ACC112 (cell line): ENCODE data around the gene MTHFD2.
"Not testable (repeated sequence)": the region's sequence is repeated elsewhere in the genome, so short reads cannot be mapped to it uniquely, and the experiment has no call there.

Experiments
- H2AFZ ChIP-seq: fragments of 200-600 bp; sonication (generic); one replicate; pipeline ENCODE4 v1.6.0; 2017; ENCODE audit warnings: antibody characterized with exemption, low read length; ENCODE audit not compliant: unreplicated experiment
- H3K27ac ChIP-seq: fragments of 200-600 bp; sonication (generic); 2 replicates; pipeline ENCODE4 v1.5.1; 2014; ENCODE audit warnings: low read depth, mild to moderate bottlenecking, antibody characterized with exemption, low read length, moderate library complexity
- H3K27me3 ChIP-seq: fragments of 200-600 bp; sonication (generic); 2 replicates; pipeline ENCODE4 v1.6.1; 2014; ENCODE audit warnings: mild to moderate bottlenecking, antibody characterized with exemption, low read length, moderate library complexity, mixed read lengths; ENCODE audit not compliant: insufficient read depth
- H3K36me3 ChIP-seq: fragments of 200-600 bp; sonication (generic); 2 replicates; pipeline ENCODE4 v1.6.1; 2016; ENCODE audit warnings: mild to moderate bottlenecking, antibody characterized with exemption, low read length, moderate library complexity, mixed read lengths; ENCODE audit not compliant: insufficient read depth
- H3K4me1 ChIP-seq: fragments of 200-600 bp; sonication (generic); one replicate; pipeline ENCODE4 v1.6.1; 2016; ENCODE audit warnings: low read length, mixed read lengths; ENCODE audit not compliant: insufficient read depth, unreplicated experiment, control insufficient read depth
- H3K4me3 ChIP-seq: fragments of 200-600 bp; sonication (generic); 2 replicates; pipeline ENCODE4 v1.5.1; 2014; ENCODE audit warnings: mild to moderate bottlenecking, low read depth, low read length
- H3K79me2 ChIP-seq: fragments of 200-600 bp; sonication (generic); one replicate; pipeline ENCODE4 v1.6.0; 2016; ENCODE audit warnings: low read length; ENCODE audit not compliant: control insufficient read depth, unreplicated experiment, insufficient read depth

MTHFD2 gene

DNA sequence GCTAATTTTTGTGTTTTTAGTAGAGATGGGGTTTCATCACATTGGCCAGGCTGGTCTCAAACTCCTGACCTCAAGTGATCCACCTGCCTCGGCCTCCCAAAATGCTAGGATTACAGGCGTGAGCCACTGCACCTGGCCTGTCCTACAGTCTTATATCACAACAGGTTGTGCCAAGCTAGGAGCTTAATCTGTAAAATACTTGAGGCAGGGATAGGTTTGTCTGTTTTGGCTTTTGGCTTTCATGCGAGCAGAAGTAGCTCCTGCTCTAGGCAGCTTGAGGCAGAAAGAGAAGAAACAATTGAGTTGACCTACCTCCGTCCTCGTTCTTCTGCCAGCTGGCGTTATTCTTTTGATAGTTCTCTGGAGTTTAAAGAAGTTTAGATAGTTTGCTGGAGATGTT is 17.4 kb downstream of the MTHFD2 start:
- H3K79me2 ChIP-seq, H3K4me1 ChIP-seq, H3K27ac ChIP-seq, H3K4me3 ChIP-seq, H3K27me3 ChIP-seq, H2AFZ ChIP-seq: not testable (repeated sequence)
- H3K36me3 ChIP-seq: peaks cover 38% of the 10 kb centered on the region

DNA sequence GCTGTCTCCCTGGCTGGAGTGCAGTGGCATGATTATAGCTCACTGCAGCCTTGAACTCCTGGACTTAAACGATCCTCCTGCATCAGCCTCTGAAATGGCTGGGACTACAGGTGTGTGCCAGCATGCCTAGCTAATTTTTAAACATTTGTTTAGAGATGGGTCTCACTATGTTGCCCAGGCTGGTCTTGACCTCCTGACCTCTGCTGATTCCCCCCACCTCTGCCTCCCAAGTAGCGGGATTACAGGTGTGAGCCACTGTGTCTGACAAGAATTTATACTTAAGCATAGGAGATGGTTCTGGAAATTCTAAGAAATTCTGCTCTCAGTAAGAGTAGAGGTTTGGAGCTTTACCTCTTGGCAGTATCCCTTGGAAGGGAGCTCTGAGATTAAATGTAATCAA is 18.2 kb downstream of the MTHFD2 start:
- Histone ChIP-seq H3K27ac (no peak overlapping the region), H3K4me1 (no peaks in the 10 kb centered on the region), H3K79me2 (no peaks in the 10 kb centered on the region), H3K36me3 (peaks cover 32% of the 10 kb centered on the region), H3K4me3 (no peak overlapping the region), H3K27me3 (no peaks in the 10 kb centered on the region), H2AFZ (no peak overlapping the region)

DNA sequence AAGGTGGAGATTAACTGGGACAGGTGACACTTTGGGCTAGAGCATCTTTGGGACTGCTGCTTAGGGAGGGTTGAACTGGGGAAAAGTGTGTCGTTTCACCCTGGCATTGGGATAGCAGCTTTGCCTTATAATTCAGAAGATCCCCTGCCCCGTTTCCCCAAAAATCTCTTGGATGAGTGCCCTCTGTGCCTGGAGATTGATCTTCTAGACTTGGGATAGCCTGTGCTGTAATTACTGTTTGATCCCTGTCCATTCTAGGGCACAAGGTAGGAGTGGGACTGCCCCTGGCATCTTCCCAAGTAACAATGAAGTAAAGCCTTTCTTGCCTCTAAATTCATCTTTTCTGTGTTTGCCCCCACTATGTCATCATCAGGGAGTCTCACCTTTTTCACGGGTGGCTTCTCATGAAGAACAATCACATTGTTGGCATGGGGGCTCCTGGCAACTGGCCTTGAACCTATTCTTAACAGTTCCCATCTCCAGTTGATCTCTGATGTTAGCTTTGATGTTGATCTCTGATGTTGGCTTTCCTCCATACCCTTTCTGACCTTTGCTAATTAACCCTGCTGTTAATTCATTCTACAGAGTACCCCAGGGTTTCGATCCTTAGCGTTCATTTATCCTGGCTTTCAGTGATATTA is 21.6 kb downstream of the MTHFD2 start:
- H3K79me2 ChIP-seq: no peaks in the 10 kb centered on the region
- no peaks in the 10 kb centered on the region for H3K27me3 ChIP-seq
- no peak overlapping the region for H3K4me3 ChIP-seq
- peaks cover 12% of the 10 kb centered on the region for H3K36me3 ChIP-seq
- H3K4me1 ChIP-seq: peaks cover 11% of the 10 kb centered on the region
- no peak overlapping the region for H2AFZ ChIP-seq
- H3K27ac ChIP-seq: no peak overlapping the region

DNA sequence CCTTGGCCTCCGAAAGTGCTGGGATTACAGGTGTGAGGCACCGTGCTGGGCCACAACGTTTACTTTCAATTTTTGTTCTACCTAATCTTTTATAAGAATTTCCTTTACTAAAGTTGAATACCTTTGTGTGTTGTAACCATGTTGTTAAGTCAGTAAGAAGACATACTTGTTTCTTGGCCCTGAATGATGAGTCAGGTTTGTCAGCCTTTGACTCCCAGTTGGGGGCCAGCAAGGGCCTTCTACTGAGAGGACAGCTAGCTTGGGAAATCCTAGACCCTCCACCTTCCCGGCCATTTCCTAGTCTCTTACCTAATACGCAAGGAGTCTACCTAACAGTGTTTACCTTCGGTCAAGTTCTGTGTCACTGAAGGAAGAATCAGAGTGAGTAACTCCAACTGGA is 22.7 kb downstream of the MTHFD2 start:
- Histone ChIP-seq H2AFZ (no peak overlapping the region), H3K4me3 (no peak overlapping the region), H3K36me3 (peaks cover 7% of the 10 kb centered on the region), H3K4me1 (peaks cover 11% of the 10 kb centered on the region), H3K27ac (no peak overlapping the region), H3K27me3 (no peaks in the 10 kb centered on the region), H3K79me2 (no peaks in the 10 kb centered on the region)

DNA sequence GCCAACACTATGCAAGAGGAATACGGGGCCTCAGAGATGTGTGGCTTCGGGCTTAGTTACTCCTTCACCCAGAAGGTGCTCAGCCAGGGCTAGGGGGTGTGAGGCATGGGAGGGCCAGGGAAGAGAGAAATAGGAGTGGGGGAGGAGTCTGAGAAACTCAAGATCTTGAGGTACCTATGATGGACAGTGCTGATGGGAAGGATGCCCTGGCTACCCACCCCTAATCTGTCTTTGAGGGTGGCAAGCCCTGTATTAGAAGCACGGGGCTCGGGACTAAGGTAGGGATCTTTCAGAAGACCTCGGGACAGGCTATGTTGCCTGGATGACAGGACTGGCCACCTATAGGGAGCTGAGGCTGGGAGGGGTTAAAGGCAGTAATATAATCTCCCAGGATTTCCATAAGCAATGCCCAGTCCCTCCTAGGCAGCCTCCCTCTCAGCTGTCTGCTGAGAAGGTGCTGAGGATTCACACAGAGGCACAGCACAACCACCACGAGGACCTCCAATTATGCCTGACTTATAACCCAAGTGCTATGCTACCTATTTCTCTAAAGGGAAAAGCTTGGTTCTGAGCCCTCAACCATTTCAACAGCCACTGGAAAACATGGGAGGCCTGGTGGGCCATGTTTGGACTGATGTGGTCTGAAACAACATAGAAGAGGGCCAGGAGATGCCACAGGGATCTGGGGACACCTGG is 23.3 kb downstream of the MTHFD2 start:
- no peak overlapping the region for H3K27ac ChIP-seq
- H3K27me3 ChIP-seq: no peaks in the 10 kb centered on the region
- no peak overlapping the region for H3K4me3 ChIP-seq
- peaks cover 4% of the 10 kb centered on the region; the same call in 1 of the 2 replicates for H3K36me3 ChIP-seq
- H2AFZ ChIP-seq: no peak overlapping the region
- H3K4me1 ChIP-seq: peaks cover 11% of the 10 kb centered on the region
- H3K79me2 ChIP-seq: no peaks in the 10 kb centered on the region

DNA sequence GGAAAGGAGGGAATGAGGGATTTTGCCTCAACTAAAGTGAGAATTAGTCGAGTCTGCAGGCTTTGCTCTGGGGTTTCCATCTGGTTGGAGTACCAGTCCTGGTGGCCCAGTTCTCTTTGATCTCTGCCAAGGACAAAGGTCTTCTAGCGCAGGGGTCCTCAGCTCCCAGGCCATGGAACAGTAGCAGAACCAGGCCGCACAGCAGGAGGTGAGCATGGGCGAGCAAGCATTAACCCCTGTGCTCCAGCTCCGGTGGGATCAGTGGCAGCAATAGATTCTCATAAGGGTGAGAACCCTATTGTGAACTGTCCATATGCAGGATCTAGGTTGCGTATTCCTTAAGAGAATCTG is 23.9 kb downstream of the MTHFD2 start:
- Histone ChIP-seq H3K79me2 (no peaks in the 10 kb centered on the region), H2AFZ (no peak overlapping the region), H3K36me3 (peaks cover 4% of the 10 kb centered on the region; the same call in 1 of the 2 replicates), H3K4me3 (no peak overlapping the region), H3K27me3 (no peaks in the 10 kb centered on the region), H3K4me1 (peaks cover 11% of the 10 kb centered on the region), H3K27ac (no peak overlapping the region)

DNA sequence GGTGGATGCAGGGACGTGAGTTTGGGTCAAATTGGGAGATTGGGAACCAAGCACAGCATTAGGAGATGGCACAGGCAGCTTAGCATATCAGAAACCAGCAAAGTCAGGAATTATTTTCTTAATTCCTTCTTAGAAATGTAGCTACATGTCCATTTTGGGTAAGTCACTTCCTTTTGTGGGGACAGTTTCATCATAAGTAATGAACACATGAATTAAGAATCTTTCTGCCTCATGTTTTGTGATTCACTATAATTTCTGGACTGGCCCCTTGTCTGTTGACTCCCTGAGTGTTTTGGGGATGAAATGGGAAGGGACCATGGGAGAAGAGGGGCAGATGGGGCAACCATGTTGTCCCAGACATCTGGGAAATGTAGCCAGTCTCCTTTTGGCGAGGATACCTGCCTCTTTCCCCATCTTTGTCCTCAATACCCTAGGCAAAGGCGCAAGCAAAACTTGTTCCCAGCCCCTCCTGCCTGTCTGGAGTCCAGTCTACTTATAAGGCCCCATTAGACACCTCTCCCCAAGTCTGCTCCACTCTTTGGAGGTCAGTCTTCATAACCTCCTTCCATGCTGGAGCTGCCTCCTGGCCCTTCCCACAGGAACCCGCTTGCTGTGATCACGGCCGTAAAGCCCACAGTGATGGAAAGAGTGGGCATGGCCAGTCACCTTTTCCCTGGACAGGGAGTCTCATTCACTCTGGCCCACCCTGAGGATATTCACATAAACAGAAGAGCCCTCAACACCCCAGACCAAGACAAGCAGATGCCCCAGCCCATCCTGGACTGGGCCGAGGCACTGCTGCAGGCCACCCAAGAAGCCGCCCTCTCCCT is 25.7 kb downstream of the MTHFD2 start:
- peaks cover 4% of the 10 kb centered on the region; the same call in 1 of the 2 replicates for H3K36me3 ChIP-seq
- H3K27ac ChIP-seq: peak overlapping the region; percentile 59; the same call in 1 of the 2 replicates
- H2AFZ ChIP-seq: no peak overlapping the region
- peaks cover 11% of the 10 kb centered on the region for H3K4me1 ChIP-seq
- no peak overlapping the region for H3K4me3 ChIP-seq
- H3K79me2 ChIP-seq: no peaks in the 10 kb centered on the region
- no peaks in the 10 kb centered on the region for H3K27me3 ChIP-seq

DNA sequence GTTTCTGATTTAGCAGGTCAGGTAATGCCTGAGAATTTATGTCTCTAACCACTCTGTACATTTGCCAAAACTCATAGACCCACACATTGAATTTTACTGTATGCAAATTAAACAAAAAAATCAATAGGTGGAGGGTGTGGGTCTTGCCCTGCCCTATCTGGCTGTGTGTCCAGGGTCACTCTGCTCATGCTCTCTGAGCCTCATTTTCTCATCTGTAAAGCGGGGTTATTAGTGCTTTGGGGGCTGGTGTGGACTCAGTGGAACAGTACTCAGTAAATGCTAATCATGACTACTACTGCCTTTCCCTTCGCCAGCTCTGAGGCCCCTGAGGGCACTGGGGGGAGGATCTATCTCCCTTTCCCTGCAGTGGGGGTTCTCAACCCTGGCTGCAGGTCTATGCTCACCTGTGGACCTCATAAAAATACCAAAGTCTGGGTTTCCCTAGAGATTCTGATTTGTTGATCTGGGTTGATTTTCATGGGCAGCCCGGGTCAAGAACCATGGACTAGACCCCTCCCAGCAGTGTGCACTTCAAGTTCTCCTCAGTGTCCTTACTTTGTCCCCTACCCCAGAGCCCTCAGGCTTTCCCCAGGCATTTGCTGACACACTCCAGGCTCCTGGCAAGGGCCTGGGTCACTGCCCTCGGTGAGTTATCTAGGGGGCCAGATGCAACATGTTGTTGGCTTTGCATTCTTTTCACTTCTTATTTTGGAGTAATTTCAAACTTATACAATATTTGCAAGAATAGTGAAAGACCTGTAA is 27.5 kb downstream of the MTHFD2 start:
- Histone ChIP-seq H3K4me1 (peaks cover 11% of the 10 kb centered on the region), H3K4me3 (no peak overlapping the region), H3K27me3 (no peaks in the 10 kb centered on the region), H2AFZ (no peak overlapping the region), H3K79me2 (no peaks in the 10 kb centered on the region), H3K36me3 (no peaks in the 10 kb centered on the region), H3K27ac (no peak overlapping the region)

DNA sequence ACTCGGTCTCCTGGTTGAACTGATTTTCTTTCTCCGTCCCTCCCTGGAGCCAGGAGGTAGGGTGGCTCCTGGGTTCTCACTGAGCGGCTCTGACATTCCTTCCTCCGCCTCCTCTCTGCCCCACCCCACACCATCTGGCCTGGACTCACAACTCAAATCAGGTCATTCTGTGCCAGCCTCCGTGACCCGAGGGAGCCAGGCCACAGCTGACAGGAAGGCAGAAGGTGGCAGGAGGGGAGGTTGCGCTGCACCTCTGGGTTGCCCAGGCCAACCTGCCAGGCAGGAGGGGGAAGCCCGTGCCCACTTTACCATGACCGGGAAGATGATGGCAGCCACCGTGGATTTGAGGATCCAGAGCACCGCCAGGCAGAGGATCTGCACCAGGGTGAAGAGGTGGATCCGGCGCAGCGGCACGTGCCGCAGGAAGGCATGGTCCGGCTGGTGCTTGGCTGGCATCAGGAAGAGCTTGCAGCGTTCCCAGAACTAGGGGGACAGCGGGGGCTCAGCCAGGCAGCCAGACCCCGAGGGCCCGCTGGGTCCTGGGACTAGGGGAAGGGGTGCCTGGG is 28.3 kb downstream of the MTHFD2 start:
- no peak overlapping the region for H2AFZ ChIP-seq
- H3K79me2 ChIP-seq: no peaks in the 10 kb centered on the region
- H3K27me3 ChIP-seq: no peaks in the 10 kb centered on the region
- H3K4me3 ChIP-seq: no peak overlapping the region
- peaks cover 11% of the 10 kb centered on the region for H3K4me1 ChIP-seq
- H3K36me3 ChIP-seq: no peaks in the 10 kb centered on the region
- H3K27ac ChIP-seq: no peak overlapping the region

DNA sequence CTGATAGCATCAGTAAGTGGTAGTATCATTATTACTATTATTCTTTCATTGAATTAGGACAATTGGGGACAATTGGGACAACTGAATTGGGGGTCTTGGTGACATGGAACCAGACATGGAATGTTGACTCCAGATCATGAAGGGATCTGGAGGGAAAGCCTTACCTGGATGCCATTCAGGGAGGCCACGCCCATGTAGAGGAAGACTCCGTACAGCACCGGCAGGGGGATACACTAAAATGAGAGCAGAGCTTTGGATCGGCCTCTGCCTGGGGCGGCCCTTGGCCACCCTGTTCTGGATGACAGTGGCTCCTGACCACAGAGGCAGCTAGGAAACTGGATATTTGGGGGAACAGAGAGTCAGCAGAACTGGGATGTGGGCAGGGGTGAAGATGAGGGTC is 29.2 kb downstream of the MTHFD2 start:
- no peaks in the 10 kb centered on the region for H3K79me2 ChIP-seq
- H3K27me3 ChIP-seq: no peaks in the 10 kb centered on the region
- no peaks in the 10 kb centered on the region for H3K36me3 ChIP-seq
- H3K27ac ChIP-seq: no peak overlapping the region
- H3K4me1 ChIP-seq: peaks cover 11% of the 10 kb centered on the region
- no peak overlapping the region for H3K4me3 ChIP-seq
- H2AFZ ChIP-seq: no peak overlapping the region
